GM19328 (cell line): ENCODE data around the gene LIMD2.

Source experiments
- ATAC-seq: cut with Tn5 transposase; IDR thresholded peaks from one replicate; pipeline ENCODE4 v1.9.1; 2021; ENCODE audit warnings: mild to moderate bottlenecking, moderate library complexity; ENCODE audit not compliant: unreplicated experiment

Gene LIMD2

GRCh38 chr17:63701868-63702720 is 2.2 kb upstream of the LIMD2 start:
- no peak for ATAC-seq

- ATAC-seq = no peak
These were observed 1.5 kb upstream of the LIMD2 start for GRCh38 chr17:63701456-63701820.

GRCh38 chr17:63700528-63701455 is 867 bp upstream of the LIMD2 start:
- ATAC-seq = no peak

DNA sequence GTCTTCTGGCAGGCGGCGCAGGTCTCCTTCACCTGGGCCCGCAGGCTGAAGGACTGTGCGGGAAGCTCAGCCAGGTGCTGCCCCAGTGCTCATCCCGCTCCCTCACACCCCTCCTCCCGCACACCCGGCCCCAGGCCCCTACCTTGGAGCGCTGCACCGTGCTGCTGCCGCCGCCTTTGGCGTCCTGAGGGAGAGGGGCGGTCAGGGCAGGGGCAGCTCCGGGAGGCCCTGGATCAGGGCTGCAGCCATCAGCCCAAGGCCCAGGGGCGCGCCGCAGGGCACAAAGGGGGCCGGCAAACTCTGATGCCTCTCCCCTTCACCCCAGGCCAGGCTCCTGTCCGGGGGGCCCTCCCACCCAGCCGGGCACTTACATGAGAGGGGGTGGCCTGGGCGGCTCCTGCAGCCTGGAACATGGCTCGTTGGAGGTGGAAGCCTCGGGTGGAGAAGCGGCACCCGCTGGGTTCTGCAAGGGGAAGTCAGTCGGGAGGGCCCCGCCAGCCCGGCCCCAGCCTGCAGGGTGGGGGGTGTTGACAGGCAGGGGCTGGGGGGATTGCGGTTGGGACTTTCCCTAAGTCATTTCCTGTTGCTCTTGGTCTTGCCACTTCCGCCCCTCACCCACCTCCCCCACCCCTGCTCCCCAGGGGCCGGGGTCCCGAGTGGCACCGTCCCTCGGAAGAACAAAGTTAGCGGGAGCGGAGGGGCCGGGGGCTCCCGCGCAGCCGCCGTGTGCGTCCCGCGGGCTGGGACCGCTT is 863 bp downstream of the LIMD2 start:
- ATAC-seq = no peak

- ATAC-seq = no peak
These were observed 1.5 kb downstream of the LIMD2 start for GRCh38 chr17:63698381-63698885.

GRCh38 chr17:63697341-63698286 is 2.3 kb downstream of the LIMD2 start:
- no peak for ATAC-seq

- no peak for ATAC-seq
These were observed 3.5 kb downstream of the LIMD2 start for GRCh38 chr17:63696381-63696961.

DNA sequence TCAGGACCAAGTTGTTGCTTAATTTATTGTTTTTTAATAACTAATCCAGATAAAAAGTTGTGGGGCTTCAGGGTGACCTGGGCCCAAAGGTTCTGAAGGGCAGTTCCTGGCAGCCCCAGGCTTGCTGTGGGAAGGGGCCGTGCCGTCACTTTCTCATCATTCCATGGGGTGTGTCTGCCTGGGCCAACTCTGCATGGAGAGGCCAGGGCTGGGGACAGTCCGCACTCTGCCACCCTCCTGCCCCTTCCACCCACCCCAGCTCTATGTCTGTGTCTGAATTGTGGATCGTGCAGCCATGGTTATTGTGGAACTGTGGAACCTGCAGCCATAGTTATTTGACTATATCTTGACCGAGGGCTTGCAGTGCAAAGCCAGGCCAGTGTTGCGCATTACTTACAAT is 4.0 kb downstream of the LIMD2 start:
- no peak for ATAC-seq

- no peak for ATAC-seq
These were observed 4.8 kb downstream of the LIMD2 start for GRCh38 chr17:63694950-63695773.

DNA sequence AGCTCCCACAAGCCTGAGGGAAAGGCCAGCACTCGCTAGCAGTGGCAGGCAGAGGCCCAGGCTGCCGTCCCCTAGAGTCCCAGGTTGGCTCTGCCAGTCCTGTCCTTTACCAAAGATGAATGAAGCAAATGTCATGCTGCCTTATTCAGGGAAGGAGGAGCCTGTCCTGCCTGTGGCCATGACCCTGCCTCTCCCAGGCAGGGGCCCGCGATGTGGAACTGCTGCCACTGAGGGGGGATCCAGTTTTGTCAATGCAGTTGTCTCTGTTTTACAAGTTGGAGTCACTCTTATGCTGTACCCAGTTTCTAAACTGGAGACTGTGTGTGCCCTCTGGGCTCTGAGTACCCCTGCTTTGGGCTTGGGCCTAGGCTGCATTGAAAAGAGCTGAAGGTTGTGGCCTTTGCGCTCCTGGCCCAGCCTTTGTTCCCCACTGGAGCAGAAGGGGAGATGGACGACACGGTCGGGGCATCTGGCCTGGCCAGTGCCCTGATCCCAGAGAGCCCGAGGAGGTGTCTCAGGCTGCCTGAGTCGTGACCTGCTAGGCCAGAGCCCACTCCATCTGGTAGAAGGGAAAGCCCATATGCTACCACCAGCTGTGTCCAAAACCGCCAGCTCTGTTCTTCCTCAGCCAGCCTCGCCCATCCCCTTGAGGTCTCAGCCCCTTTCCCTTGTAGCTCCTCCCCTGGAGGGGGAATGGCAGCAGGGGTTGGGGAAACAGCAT is 5.5 kb downstream of the LIMD2 start:
- no peak for ATAC-seq

GRCh38 chr17:63693411-63694113 is 6.4 kb downstream of the LIMD2 start:
- ATAC-seq = no peak

DNA sequence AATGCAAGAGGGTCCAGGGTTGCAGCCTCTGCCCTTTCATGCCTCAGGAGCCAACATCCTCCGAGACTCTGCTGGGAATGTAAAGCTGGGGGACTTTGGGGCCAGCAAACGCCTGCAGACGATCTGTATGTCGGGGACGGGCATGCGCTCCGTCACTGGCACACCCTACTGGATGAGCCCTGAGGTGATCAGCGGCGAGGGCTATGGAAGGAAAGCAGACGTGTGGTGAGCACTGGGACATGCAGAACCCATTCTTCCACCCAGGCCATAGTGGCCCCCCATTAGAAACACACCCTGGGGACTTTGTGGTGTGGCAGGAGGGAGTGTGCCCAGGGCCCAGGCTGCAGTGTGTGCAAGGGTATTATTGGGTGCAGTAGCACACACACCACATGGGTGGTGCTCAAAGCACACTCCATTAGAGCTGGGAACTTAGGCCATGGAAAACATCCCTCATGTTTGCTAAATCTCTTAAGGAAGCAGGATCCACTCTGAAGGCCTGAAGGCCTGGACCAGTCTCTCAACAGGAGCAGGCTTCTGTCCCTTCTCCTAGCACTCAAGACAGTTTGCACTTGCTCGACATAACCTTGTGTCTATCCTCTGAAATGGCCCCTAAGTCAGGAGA is 7.6 kb downstream of the LIMD2 start:
- no peak for ATAC-seq

- no peak for ATAC-seq
These were observed 10.4 kb downstream of the LIMD2 start for GRCh38 chr17:63689479-63689878.

DNA sequence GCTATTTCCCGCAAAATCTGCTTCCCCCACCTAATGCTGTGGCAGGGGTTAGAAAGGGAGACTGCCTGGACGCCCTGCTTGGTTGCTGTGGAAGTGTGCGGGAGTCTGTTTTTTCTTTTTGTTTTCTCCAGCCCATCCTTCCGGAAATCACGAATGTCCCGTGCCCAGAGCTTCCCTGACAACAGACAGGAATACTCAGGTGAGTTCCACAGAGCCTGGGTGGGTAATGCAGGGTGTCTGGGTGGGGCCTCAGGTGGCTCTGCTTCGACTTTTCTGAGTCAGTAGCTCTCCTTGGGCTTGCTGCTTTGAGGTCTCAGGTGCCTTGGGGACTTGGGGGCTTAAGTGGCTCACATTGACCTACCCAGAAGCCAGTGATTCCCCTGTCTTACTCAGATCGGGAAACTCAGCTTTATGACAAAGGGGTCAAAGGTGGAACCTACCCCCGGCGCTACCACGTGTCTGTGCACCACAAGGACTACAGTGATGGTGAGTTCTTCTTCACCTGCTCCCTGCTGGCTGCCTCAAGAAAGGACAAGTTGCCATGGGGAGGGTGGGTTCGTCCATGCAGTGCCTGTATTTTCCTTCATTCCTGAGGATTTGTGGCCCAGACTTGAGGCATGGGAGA is 11.4 kb downstream of the LIMD2 start:
- no peak for ATAC-seq

- no peak for ATAC-seq
These were observed 13.7 kb downstream of the LIMD2 start for GRCh38 chr17:63686138-63686685.

- no peak for ATAC-seq
These were observed 14.3 kb downstream of the LIMD2 start for GRCh38 chr17:63685578-63685977.
